Testis (tissue), 2 donors: Measurements from ENCODE around the gene OTX2.

ENCODE experiments used
- CTCF ChIP-seq, 3 experiments: fragments of 450-650 bp in 2 of 3; fragments of 200-600 bp in 1 of 3; sonication (generic) in 1 of 3; IDR thresholded peaks; one replicate each; pipeline ENCODE4 v1.5.1; 2016 to 2019; ENCODE audit warnings: antibody characterized with exemption in 3 of 3, mild to moderate bottlenecking in 2 of 3, moderate library complexity in 1 of 3
- POLR2A ChIP-seq: fragments of 450-650 bp; IDR thresholded peaks from one replicate; pipeline ENCODE4 v1.6.1; 2017; ENCODE audit warnings: antibody characterized with exemption, mild to moderate bottlenecking, moderate library complexity

GRCh38 chr14:56797569-56798446 is 12.5 kb downstream of the OTX2 start:
- TF ChIP-seq CTCF (IDR thresholded peaks at IDR 0.05): no peak
- no peak for TF ChIP-seq POLR2A
